ENCODE results near the gene GRM4.

Gene GRM4

DNA sequence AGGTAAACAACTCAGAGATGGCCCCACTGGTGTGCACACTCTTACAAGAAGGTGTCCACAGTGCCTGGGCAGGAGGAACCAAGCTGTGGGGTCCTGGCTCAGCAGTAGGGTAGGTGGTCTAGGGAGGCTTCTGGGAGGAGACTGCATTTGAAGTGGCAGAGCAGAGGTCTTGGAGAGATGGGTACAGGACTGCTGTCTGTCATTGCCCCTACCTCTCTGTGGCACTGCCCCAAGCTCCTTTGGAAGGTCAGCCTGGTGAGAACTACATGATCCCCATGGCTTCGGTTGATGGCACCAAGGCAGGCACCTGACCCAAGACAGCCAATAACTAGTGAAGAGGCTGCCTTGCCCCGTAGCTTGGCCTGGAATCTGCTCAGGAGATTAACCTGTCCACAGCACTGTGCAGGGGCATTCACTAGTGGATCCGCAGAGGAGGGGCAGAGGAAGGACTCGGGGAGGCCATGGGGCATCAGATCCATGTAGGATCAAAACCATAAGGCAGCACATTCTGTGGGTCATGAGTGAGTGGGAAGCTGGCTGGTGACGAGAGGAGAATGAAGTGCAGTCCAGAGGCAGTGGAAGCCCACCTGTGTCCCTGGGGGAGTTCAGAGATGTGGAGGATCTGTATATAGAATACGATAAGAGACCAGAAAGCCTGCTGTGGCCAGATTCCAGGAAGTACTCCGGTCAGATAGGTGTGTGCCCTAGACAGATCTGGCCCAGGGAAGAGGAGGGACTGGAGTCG lies 162.0 kb downstream of the GRM4 start:
- Histone ChIP-seq H3K4me1 (ENCODE audit: insufficient read depth, low read length, poor library complexity, severe bottlenecking) (peaks cover 10% of the 10 kb centered on the region), H3K4me3 (ENCODE audit: low read length, poor library complexity, severe bottlenecking) (no peak overlapping the region), H3K9ac (ENCODE audit: low read depth, low read length, poor library complexity, severe bottlenecking) (no peak overlapping the region), H4K20me1 (ENCODE audit: insufficient read depth, low read length, poor library complexity, severe bottlenecking) (no peaks in the 10 kb centered on the region), H3K36me3 (ENCODE audit: insufficient read depth, low read length) (no peaks in the 10 kb centered on the region), H3K9me2 (replicated peaks; ENCODE audit: low read depth, low read length) (no peaks in the 10 kb centered on the region), H3K4me2 (ENCODE audit: low read depth, low read length, poor library complexity, severe bottlenecking) (peak overlapping the region; percentile 25), H3K9me3 (ENCODE audit: insufficient read depth, low read depth, low read length) (no peaks in the 10 kb centered on the region), H2AFZ (ENCODE audit: low read length) (no peak overlapping the region), H3K27me3 (ENCODE audit: insufficient read depth, low read length, poor library complexity, severe bottlenecking) (no peaks in the 10 kb centered on the region), H3K79me2 (ENCODE audit: insufficient read depth, low read length) (no peaks in the 10 kb centered on the region), H3F3A (ENCODE audit: low read depth) (no peaks in the 10 kb centered on the region)
- TF ChIP-seq EZH2phosphoT487 (IDR thresholded peaks at IDR 0.05; ENCODE audit: borderline replicate concordance), result no peak
- TF ChIP-seq, protein P1, sequence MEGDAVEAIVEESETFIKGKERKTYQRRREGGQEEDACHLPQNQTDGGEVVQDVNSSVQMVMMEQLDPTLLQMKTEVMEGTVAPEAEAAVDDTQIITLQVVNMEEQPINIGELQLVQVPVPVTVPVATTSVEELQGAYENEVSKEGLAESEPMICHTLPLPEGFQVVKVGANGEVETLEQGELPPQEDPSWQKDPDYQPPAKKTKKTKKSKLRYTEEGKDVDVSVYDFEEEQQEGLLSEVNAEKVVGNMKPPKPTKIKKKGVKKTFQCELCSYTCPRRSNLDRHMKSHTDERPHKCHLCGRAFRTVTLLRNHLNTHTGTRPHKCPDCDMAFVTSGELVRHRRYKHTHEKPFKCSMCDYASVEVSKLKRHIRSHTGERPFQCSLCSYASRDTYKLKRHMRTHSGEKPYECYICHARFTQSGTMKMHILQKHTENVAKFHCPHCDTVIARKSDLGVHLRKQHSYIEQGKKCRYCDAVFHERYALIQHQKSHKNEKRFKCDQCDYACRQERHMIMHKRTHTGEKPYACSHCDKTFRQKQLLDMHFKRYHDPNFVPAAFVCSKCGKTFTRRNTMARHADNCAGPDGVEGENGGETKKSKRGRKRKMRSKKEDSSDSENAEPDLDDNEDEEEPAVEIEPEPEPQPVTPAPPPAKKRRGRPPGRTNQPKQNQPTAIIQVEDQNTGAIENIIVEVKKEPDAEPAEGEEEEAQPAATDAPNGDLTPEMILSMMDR (conservative IDR thresholded peaks at IDR 0.05; ENCODE audit: low read length), result no peak

DNA sequence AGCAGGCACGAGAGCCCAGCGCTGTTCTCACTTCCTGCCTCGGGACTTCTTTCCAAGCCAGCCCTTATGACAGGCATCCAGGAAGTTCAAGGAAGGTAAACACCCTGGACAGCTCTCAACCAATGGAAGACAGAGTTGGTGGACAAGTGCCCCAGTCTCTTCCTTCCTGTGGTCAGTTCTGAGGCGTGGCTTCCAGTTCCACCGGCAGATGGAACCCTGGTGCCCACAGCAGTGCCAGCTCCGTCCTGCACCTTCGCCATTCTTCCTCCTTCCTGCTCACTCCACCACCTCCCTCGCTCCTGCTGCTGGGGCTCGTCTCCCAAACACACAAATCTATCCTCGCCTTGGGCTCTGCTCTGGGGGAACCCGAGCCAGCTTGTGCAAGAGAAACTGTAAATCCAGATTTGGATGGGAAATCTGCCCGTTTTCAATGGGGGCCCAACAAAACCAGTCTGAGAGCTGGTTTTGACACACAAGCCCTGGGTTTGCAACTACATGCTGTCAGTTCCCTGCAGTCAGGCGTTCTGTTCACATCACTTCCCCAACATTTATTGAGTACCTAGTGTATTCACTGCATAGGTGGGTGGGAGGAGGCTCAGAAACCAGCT lies 162.7 kb downstream of the GRM4 start:
- H4K20me1 ChIP-seq (ENCODE audit: insufficient read depth, low read length, poor library complexity, severe bottlenecking), result no peaks in the 10 kb centered on the region
- no peak overlapping the region for H3K4me3 ChIP-seq (ENCODE audit: low read length, poor library complexity, severe bottlenecking)
- no peak overlapping the region for H2AFZ ChIP-seq (ENCODE audit: low read length)

DNA sequence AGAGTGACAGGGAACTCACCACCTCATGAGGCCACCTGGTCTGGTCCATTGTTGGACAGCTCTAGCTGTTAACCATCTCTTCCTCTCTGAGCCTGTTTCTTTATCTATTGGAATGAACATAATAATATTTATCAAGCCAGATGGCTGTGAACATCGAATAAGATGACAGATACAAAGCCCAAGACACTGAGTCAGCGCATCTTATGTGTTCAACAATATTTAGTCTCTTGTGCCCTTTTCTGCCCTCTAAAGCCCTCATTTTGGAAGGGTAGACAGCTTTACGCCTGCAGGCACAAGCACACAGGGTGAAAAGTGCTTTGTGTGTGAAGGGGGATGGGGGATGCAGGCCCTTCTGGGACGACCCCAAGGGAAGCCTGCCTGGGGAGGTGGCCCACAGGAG lies 164.0 kb downstream of the GRM4 start:
- no peaks in the 10 kb centered on the region for H3K9me2 ChIP-seq (replicated peaks; ENCODE audit: low read depth, low read length)
- H3K79me2 ChIP-seq (ENCODE audit: insufficient read depth, low read length), result no peaks in the 10 kb centered on the region
- H3K4me1 ChIP-seq (ENCODE audit: insufficient read depth, low read length, poor library complexity, severe bottlenecking), result peaks cover 10% of the 10 kb centered on the region
- H3K27me3 ChIP-seq (ENCODE audit: insufficient read depth, low read length, poor library complexity, severe bottlenecking), result no peaks in the 10 kb centered on the region
- no peaks in the 10 kb centered on the region for H3K9me3 ChIP-seq (ENCODE audit: insufficient read depth, low read depth, low read length)
- no peak overlapping the region for H3K9ac ChIP-seq (ENCODE audit: low read depth, low read length, poor library complexity, severe bottlenecking)
- H3K4me2 ChIP-seq (ENCODE audit: low read depth, low read length, poor library complexity, severe bottlenecking), result no peak overlapping the region
- H2AFZ ChIP-seq (ENCODE audit: low read length), result no peak overlapping the region
- no peak for TF ChIP-seq EZH2phosphoT487 (IDR thresholded peaks at IDR 0.05; ENCODE audit: borderline replicate concordance)
- TF ChIP-seq, protein P1 (conservative IDR thresholded peaks at IDR 0.05; ENCODE audit: low read length), result no peak
- no peaks in the 10 kb centered on the region for H4K20me1 ChIP-seq (ENCODE audit: insufficient read depth, low read length, poor library complexity, severe bottlenecking)
- H3K36me3 ChIP-seq (ENCODE audit: insufficient read depth, low read length), result no peaks in the 10 kb centered on the region
- no peaks in the 10 kb centered on the region for H3F3A ChIP-seq (ENCODE audit: low read depth)
- H3K4me3 ChIP-seq (ENCODE audit: low read length, poor library complexity, severe bottlenecking), result no peak overlapping the region

More for the DNA sequence above, 162.7 kb downstream of the GRM4 start:
- no peaks in the 10 kb centered on the region for H3K79me2 ChIP-seq (ENCODE audit: insufficient read depth, low read length)
- no peaks in the 10 kb centered on the region for H3K36me3 ChIP-seq (ENCODE audit: insufficient read depth, low read length)
- no peak overlapping the region for H3K9ac ChIP-seq (ENCODE audit: low read depth, low read length, poor library complexity, severe bottlenecking)
- TF ChIP-seq EZH2phosphoT487 (IDR thresholded peaks at IDR 0.05; ENCODE audit: borderline replicate concordance), result no peak
- TF ChIP-seq, protein P1 (conservative IDR thresholded peaks at IDR 0.05; ENCODE audit: low read length), result no peak; the same call in 1 of the 2 replicates
- H3K4me1 ChIP-seq (ENCODE audit: insufficient read depth, low read length, poor library complexity, severe bottlenecking), result peaks cover 10% of the 10 kb centered on the region
- H3K4me2 ChIP-seq (ENCODE audit: low read depth, low read length, poor library complexity, severe bottlenecking), result peak overlapping the region; percentile 25
- H3K27me3 ChIP-seq (ENCODE audit: insufficient read depth, low read length, poor library complexity, severe bottlenecking), result no peaks in the 10 kb centered on the region
- no peaks in the 10 kb centered on the region for H3K9me3 ChIP-seq (ENCODE audit: insufficient read depth, low read depth, low read length)
- H3K9me2 ChIP-seq (replicated peaks; ENCODE audit: low read depth, low read length), result no peaks in the 10 kb centered on the region
- H3F3A ChIP-seq (ENCODE audit: low read depth), result no peaks in the 10 kb centered on the region
